GM19328 (cell line): Measurements from ENCODE around the gene DYNC1I2.
"Not testable (repeated sequence)": the region's sequence is repeated elsewhere in the genome, so short reads cannot be mapped to it uniquely, and the experiment has no call there.

ENCODE experiments used
- ATAC-seq: cut with Tn5 transposase; IDR thresholded peaks from one replicate; pipeline ENCODE4 v1.9.1; 2021; ENCODE audit warnings: mild to moderate bottlenecking, moderate library complexity; ENCODE audit not compliant: unreplicated experiment

The DYNC1I2 gene

GRCh38 chr2:171711351-171711750, 24.1 kb downstream of the DYNC1I2 start:
- ATAC-seq: no peak

DNA sequence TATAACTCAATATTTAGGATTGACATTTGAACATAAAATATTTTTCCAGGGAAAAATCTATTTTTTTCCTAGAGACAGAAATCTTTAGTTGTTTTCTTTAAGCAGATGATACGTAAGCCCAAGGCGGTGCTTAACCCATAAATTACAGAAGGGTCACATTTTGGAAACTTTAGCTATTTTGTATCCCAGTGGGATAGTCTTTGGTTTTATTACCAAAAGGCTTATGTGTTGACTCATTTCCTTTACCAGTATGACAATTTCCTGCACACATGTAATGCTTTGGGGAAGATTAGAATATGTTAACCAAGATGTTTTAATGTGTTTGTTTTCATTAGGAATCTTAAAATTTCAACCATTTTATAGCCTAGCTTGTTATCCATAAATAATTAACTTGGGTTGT, 24.8 kb downstream of the DYNC1I2 start:
- ATAC-seq: no peak

DNA sequence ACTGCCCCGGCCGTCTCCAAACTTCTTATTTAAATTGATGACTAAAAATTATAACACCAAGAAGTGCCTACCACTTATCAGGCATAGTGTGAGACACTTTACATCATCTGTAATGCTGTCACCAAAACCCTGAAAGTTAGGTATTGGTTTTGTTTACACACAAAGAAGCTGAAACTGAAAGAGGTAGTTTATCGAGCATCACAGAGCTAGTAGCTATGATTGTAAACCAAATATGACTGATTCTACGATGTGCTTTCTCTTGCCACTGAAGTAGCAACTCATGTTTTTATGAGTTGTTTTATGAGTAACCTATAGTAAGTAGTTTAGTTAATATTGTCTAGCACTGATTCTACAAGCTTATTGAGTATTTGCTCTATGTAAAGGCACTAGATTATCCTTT, 31.5 kb downstream of the DYNC1I2 start:
- no peak for ATAC-seq

GRCh38 chr2:171719660-171720059, 32.4 kb downstream of the DYNC1I2 start:
- ATAC-seq: no peak

GRCh38 chr2:171723716-171724683, 36.7 kb downstream of the DYNC1I2 start:
- no peak for ATAC-seq

DNA sequence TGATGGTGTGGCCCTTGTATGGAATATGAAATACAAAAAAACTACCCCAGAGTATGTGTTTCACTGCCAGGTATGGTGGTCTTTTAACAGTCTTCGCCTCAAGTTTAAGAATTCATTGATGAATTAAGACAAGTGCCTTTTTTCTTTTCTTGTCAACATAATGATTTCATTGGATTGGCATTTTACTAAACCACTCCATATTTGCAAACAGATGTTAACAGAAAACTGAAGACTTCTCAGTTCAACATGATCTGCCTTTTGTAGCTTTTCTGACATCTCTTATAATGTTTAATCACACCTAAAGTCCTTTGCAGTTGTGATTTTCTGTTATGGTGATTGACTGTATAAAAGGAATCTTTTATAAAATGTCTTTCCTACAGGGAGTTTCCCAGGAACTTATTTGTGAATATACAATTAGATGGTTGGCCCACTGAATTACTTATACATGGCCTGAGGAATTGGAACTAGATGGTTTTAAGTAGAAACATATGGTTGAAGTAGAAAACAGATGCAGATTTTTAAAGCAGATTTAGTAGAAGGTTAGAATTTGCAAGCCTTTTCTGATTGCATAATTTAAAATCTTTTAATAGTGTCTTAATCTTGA, 39.7 kb downstream of the DYNC1I2 start:
- ATAC-seq: no peak

- no peak for ATAC-seq
These were observed 42.0 kb downstream of the DYNC1I2 start for GRCh38 chr2:171728989-171729951.

DNA sequence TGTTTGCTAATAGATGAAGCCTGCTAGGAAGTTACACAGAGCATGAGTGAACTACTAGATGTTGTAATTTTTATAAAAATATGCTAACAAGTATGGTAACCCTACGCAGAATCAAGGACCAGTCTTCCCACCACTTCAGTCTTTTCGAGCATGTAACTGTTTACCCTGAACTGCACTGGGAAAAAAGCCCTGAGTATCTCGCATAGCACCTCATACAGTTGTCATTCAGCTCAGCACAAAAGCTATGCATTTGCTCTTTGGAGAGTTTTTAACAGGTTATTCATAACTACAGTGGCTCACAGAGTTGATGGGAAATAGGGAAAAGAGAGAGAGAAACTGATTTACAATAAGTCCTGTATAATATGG, 42.7 kb downstream of the DYNC1I2 start:
- no peak for ATAC-seq

DNA sequence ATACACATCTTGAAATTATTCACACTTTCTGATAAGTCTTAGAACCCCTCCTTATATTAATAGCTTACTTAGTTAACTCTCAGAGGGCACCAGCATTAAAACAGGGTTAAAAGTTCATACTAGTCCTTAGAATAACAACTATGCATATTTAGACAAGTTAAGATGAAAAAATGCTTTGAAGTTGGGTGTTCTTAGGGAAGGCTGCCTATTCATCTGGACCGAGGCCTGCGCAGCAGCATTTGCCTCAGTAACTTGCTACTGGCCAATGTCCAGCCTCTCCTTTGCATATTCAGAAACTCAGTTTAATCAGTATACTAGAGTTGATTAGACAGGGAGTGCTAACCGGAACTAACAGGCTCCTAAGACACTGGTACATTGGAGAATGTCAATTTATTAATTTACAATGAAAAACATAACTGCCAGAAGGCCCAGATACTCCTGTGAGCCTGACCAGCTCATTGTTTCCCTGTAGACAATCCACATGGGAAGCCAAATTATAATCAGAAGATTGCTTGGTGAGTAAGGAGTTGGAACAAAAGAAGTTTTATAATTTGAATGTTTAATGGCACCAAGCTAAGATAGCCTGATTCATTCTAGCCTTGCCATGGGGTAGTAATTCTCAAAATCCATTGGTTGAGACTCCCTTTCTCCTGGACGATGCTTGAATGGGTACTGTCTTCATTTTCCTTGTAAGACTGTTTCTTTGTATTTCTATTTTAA, 48.9 kb downstream of the DYNC1I2 start:
- no peak for ATAC-seq

- no peak for ATAC-seq
These were observed 53.9 kb downstream of the DYNC1I2 start for GRCh38 chr2:171741189-171741588.

GRCh38 chr2:171742760-171743159, 55.5 kb downstream of the DYNC1I2 start:
- ATAC-seq: no peak

DNA sequence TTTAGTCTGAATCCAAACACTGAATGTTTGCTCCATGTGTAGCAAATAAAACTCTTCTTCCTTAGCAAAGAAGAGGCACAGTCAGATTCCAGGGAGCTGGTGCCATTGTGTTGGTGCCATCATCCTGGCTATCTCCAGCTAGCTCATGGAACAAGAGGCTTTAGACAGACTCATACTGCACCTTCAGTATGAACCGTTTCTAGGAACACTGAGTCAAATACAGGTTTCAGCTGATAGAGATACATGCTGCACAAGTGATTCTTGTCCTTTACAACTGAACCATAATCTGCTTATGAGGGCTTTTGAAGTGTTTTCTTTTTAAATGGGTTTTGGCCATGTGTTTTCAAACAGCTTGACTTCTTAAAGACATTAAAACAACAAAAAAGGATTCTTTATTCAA, 57.9 kb downstream of the DYNC1I2 start:
- no peak for ATAC-seq

DNA sequence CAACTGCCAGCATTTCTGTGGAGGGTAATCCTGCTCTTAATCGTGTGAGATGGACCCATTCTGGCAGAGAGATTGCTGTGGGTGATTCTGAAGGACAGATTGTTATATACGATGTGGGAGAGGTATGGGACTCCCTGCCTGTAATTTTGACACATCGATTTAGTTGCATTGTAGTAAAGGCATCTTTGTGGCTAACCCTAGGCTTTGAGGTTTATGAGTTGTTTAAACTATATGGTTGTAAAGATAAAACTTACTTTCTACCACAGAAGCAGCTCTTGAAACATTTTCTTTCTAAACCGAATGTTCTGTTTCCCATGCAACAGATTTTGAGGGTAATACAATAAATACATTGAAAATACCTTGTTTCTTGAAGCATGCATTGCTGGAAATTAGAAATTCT, 58.5 kb downstream of the DYNC1I2 start:
- no peak for ATAC-seq

DNA sequence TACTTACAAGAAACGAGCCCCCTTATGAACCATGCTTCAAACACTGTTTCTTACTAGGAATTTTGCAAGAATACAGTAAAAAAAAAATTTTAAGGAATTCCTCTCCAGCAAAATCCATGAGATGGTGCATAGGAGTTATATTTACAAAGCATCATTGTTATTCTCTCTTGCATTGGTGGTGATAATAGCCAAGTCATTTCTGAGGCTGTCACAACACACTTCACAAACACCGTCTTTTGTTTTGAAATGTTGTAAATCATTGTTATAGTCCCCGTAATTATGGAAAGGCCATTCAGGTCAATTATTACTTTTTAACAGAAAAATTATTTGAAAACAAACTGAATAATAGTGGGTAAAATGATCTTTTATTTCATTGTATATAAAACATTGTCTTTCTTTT, 60.1 kb downstream of the DYNC1I2 start:
- ATAC-seq: no peak

DNA sequence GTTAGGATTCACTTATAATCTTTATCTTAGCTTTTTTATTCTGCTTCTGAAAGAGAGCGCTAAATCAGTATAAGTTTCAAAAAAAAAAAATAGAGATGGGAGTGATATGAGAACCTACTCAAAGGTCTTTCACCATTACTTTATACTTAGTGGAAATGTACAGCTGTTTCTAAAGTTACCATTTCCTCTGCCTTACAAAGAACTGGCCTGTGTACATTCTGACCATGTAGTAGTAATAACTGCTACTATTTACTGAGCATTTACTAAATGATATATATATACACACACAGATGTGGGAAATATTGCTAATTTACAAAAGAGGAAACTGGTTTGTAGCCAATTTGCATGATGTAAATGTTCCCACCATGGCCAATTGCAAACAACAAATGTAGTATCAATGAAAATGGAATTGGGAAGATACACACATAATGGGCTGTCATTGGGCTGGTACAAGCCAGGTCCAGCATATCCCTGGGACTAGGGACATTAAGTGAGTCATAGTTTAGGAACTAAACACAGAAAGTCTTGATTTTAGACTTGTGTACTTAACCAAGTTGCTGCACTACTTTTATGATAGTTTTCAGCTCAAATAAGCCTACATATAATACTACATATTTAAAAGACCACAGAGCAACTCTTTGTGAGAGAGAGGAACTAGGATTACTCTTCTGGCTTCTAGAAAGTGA, 67.1 kb downstream of the DYNC1I2 start:
- no peak for ATAC-seq

GRCh38 chr2:171758762-171759161, 71.5 kb downstream of the DYNC1I2 start:
- ATAC-seq: not testable (repeated sequence)

DNA sequence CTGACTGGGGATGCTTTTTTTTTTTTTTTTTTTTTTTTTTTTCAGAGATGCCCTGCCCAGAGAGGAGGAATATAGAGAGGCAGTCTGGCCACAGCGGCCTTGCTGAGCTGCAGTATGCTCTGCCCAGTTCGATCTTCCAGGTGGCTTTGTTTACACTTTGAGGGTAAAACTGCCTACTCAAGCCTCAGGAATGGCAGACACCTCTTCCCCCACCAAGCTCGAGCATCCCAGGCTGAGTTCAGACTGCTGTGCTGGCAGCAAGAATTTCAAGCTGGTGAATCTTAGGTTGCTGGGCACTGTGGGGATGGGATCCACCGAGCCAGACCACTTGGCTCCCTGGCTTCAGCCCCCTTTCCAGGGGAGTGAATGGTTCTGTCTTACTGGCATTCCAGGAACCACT, 73.9 kb downstream of the DYNC1I2 start:
- not testable (repeated sequence) for ATAC-seq

- ATAC-seq: no peak
These were observed 75.8 kb downstream of the DYNC1I2 start for GRCh38 chr2:171762879-171763573.

- ATAC-seq: no peak
These were observed 76.3 kb downstream of the DYNC1I2 start for GRCh38 chr2:171763602-171764001.
